Amygdala (tissue), 56 donors: ENCODE data around the gene FLRT3.

ENCODE experiments used
- DNase-seq, 56 donors: peaks; one replicate each; lab custom pipeline; 2025; lab: John Stamatoyannopoulos, UW

FLRT3 gene

GRCh38 chr20:14331646-14332045, 5.8 kb downstream of the FLRT3 start:
- no peak for DNase-seq

- no peak for DNase-seq
These were observed 17.7 kb downstream of the FLRT3 start for GRCh38 chr20:14319704-14320103.

GRCh38 chr20:14313341-14314020, 23.9 kb downstream of the FLRT3 start:
- no peak for DNase-seq

- DNase-seq, result no peak
These were observed 25.4 kb downstream of the FLRT3 start for GRCh38 chr20:14312001-14312400.

GRCh38 chr20:14310977-14311627, 26.3 kb downstream of the FLRT3 start:
- DNase-seq, result no peak

- DNase-seq, result no peak
These were observed 29.5 kb downstream of the FLRT3 start for GRCh38 chr20:14307956-14308355.

GRCh38 chr20:14304472-14304871, 32.9 kb downstream of the FLRT3 start:
- DNase-seq, result no peak

- no peak for DNase-seq
These were observed 33.8 kb downstream of the FLRT3 start for GRCh38 chr20:14303651-14304050.

- DNase-seq, result no peak
These were observed 34.3 kb downstream of the FLRT3 start for GRCh38 chr20:14303106-14303505.

- no peak for DNase-seq
These were observed 37.6 kb downstream of the FLRT3 start for GRCh38 chr20:14299831-14300230.

- no peak for DNase-seq
These were observed 41.6 kb downstream of the FLRT3 start for GRCh38 chr20:14295770-14296309.

GRCh38 chr20:14295238-14295637, 42.2 kb downstream of the FLRT3 start:
- DNase-seq, result no peak

GRCh38 chr20:14291502-14291901, 45.9 kb downstream of the FLRT3 start:
- no peak for DNase-seq

- DNase-seq, result no peak
These were observed 48.8 kb downstream of the FLRT3 start for GRCh38 chr20:14288341-14289330.

- no peak for DNase-seq
These were observed 53.0 kb downstream of the FLRT3 start for GRCh38 chr20:14284443-14284842.

GRCh38 chr20:14282140-14282539, 55.3 kb downstream of the FLRT3 start:
- no peak for DNase-seq
